OCI-LY1 (cell line): Measurements from ENCODE around the gene ST8SIA2.

Experiments used
- H2AFZ ChIP-seq: fragments of 200-600 bp; sonication (generic), shearing (Covaris generic); 2 replicates; pipeline ENCODE4 v1.6.0; 2014; ENCODE audit warnings: antibody characterized with exemption, mild to moderate bottlenecking, low read length
- H3F3A ChIP-seq: fragments of 200-600 bp; sonication (generic), shearing (Covaris generic); 2 replicates; pipeline ENCODE4 v1.6.0; 2014; ENCODE audit warnings: mild to moderate bottlenecking, antibody characterized with exemption, low read length, moderate library complexity; ENCODE audit not compliant: insufficient read depth
- H3K27ac ChIP-seq: fragments of 200-600 bp; sonication (generic); 2 replicates; pipeline ENCODE4 v1.5.1; 2014; ENCODE audit warnings: low read length, mixed run types, mild to moderate bottlenecking, low read depth; ENCODE audit not compliant: poor library complexity, severe bottlenecking
- H3K27me3 ChIP-seq: fragments of 200-600 bp; sonication (generic); 2 replicates; pipeline ENCODE4 v1.6.0; 2014; ENCODE audit warnings: antibody characterized with exemption, mild to moderate bottlenecking, low read length, moderate library complexity; ENCODE audit not compliant: insufficient read depth
- H3K36me3 ChIP-seq: fragments of 200-600 bp; sonication (generic); 2 replicates; pipeline ENCODE4 v1.6.1; 2014; ENCODE audit warnings: mild to moderate bottlenecking, antibody characterized with exemption, low read length, moderate library complexity, mixed read lengths; ENCODE audit not compliant: insufficient read depth
- H3K4me1 ChIP-seq: fragments of 200-600 bp; sonication (generic); 2 replicates; pipeline ENCODE4 v1.5.1; 2014; ENCODE audit warnings: mild to moderate bottlenecking, low read length, moderate library complexity; ENCODE audit not compliant: insufficient read depth, severe bottlenecking
- H3K4me2 ChIP-seq: fragments of 200-600 bp; sonication (generic), shearing (Covaris generic); 2 replicates; pipeline ENCODE4 v1.6.1; 2014; ENCODE audit warnings: low read length
- H3K4me3 ChIP-seq: fragments of 200-600 bp; sonication (generic); 2 replicates; pipeline ENCODE4 v1.5.1; 2014; ENCODE audit warnings: low read length, low read depth, mild to moderate bottlenecking, mixed read lengths; ENCODE audit not compliant: poor library complexity, severe bottlenecking
- H3K79me2 ChIP-seq: fragments of 200-600 bp; shearing (Covaris generic); 2 replicates; pipeline ENCODE4 v1.6.1; 2016; ENCODE audit warnings: mixed run types, low read length, mixed read lengths; ENCODE audit not compliant: insufficient read depth
- H3K9ac ChIP-seq: fragments of 200-600 bp; sonication (generic), shearing (Covaris generic); 2 replicates; pipeline ENCODE4 v1.6.1; 2014; ENCODE audit warnings: mild to moderate bottlenecking, low read length, mixed read lengths
- H3K9me2 ChIP-seq: fragments of 200-600 bp; sonication (generic), shearing (Covaris generic); 2 replicates; pipeline ENCODE4 v1.6.1; 2014; ENCODE audit warnings: low read depth, mild to moderate bottlenecking, low read length, mixed read lengths
- H3K9me3 ChIP-seq: fragments of 200-600 bp; shearing (Covaris generic); 2 replicates; pipeline ENCODE4 v1.6.1; 2014; ENCODE audit warnings: low read length, mixed read lengths
- H4K20me1 ChIP-seq: fragments of 200-600 bp; sonication (generic), shearing (Covaris generic); 2 replicates; pipeline ENCODE4 v1.6.0; 2016; ENCODE audit warnings: mild to moderate bottlenecking, low read length; ENCODE audit not compliant: insufficient read depth
- EZH2 ChIP-seq: fragments of 200-600 bp; sonication (generic), shearing (Covaris generic); IDR thresholded peaks from 2 replicates; pipeline ENCODE4 v1.8.0; 2017; ENCODE audit warnings: borderline replicate concordance, mixed run types, mild to moderate bottlenecking, antibody characterized with exemption, low read length, moderate library complexity, mixed read lengths
- TF ChIP-seq, protein P1 (sequence below): fragments of 200-600 bp; sonication (generic), shearing (Covaris generic); IDR thresholded peaks from 2 replicates; pipeline ENCODE4 v1.5.1; 2017; ENCODE audit warnings: mild to moderate bottlenecking, antibody characterized with exemption, low read length, moderate library complexity, mixed read lengths

The ST8SIA2 gene

DNA sequence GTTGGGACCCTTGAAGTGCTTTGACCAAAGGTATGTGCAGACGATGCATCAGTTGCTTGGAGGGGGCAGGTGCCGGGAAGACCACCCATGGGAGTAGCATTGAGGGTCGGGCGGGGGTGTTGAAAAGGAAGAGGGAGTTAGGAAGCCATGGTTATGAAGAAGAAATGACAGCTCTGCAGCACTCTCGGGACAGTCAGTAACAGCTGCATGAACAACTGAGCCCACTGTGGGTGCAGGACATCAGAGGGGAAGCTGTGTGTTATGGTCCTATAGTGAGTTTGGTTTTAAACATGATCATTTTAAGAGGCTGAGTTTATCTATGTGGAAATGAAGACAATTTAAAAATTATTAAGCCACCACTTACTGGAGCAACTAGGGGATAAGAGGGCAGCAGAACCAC is 17.6 kb downstream of the ST8SIA2 start:
- Histone ChIP-seq H3K9ac (no peak overlapping the region), H3F3A (no peaks in the 10 kb centered on the region), H3K9me2 (no peaks in the 10 kb centered on the region), H3K36me3 (no peaks in the 10 kb centered on the region), H3K27ac (no peak overlapping the region), H3K79me2 (no peaks in the 10 kb centered on the region), H3K4me2 (no peak overlapping the region), H3K27me3 (0 out of 2 replicates have a peak, but pooled peaks cover 9% of the 10 kb centered on the region), H2AFZ (no peak overlapping the region), H4K20me1 (no peaks in the 10 kb centered on the region), H3K4me3 (no peak overlapping the region), H3K9me3 (no peaks in the 10 kb centered on the region), H3K4me1 (no peaks in the 10 kb centered on the region)
- TF ChIP-seq EZH2, result no peak
- TF ChIP-seq, protein P1, sequence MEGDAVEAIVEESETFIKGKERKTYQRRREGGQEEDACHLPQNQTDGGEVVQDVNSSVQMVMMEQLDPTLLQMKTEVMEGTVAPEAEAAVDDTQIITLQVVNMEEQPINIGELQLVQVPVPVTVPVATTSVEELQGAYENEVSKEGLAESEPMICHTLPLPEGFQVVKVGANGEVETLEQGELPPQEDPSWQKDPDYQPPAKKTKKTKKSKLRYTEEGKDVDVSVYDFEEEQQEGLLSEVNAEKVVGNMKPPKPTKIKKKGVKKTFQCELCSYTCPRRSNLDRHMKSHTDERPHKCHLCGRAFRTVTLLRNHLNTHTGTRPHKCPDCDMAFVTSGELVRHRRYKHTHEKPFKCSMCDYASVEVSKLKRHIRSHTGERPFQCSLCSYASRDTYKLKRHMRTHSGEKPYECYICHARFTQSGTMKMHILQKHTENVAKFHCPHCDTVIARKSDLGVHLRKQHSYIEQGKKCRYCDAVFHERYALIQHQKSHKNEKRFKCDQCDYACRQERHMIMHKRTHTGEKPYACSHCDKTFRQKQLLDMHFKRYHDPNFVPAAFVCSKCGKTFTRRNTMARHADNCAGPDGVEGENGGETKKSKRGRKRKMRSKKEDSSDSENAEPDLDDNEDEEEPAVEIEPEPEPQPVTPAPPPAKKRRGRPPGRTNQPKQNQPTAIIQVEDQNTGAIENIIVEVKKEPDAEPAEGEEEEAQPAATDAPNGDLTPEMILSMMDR, result no peak

DNA sequence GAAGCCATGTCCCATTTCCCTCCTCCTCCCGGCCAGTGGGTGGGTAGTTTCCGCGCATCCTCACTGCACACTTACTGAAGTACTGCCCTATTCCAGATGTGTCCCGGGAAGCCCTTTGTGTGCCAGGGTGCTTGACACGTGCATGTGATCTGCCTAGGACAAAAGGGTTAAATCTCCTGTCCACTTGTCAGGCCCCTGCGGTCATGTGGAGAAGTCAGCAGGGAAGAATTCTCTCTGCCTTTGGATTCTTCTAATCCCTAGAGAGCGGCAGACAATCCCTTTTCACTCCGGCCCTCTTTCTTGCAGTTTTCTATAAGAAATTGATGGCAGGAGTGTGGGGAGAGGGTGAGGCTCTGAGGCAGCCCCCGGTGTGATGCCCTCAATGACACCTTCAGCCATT is 19.8 kb downstream of the ST8SIA2 start:
- Histone ChIP-seq H3K27me3 (0 out of 2 replicates have a peak, but pooled peaks cover 9% of the 10 kb centered on the region), H3K79me2 (no peaks in the 10 kb centered on the region), H3K9me3 (no peaks in the 10 kb centered on the region), H3K9ac (no peak overlapping the region), H3K27ac (no peak overlapping the region), H3K4me1 (no peaks in the 10 kb centered on the region), H3K9me2 (no peaks in the 10 kb centered on the region), H3K4me2 (no peak overlapping the region), H3K36me3 (no peaks in the 10 kb centered on the region), H3F3A (no peaks in the 10 kb centered on the region), H2AFZ (no peak overlapping the region), H3K4me3 (no peak overlapping the region), H4K20me1 (no peaks in the 10 kb centered on the region)
- TF ChIP-seq EZH2, result no peak
- TF ChIP-seq, protein P1, result no peak

DNA sequence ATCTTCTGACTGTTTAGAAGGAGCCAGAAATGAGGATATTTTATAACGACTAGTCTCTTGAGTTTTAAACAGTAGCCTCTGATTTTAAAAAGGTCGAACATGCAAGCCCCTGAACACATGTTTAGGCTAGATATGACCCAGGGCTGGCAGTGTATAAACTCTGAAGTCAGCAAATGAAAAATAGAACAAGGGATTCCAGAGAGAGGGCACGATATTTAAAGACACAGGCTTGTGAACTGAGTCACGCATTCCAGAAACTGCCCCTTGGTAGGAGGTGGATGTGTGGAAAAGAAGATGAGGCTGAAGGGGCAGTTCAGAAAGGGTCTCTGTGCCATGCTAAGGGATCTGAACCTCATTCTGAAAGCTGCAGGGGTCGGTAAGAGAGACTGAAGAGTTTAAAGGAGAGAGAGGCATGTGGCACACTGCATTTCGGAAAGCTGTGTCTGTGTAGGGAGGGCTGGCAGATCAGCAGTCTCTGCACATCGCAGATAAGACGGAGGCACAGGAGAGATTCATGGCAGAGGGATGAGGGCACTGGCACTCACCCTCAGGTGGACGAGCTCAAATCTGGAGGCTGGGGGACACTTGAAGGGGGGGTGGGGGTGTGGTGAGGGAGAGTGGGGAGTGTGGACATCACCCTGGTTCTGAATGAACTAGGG is 22.1 kb downstream of the ST8SIA2 start:
- H2AFZ ChIP-seq, result no peak overlapping the region
- H3K9me2 ChIP-seq, result no peaks in the 10 kb centered on the region
- no peaks in the 10 kb centered on the region for H3K9me3 ChIP-seq
- no peak for TF ChIP-seq EZH2
- TF ChIP-seq, protein P1, result no peak
- no peaks in the 10 kb centered on the region for H4K20me1 ChIP-seq
- no peaks in the 10 kb centered on the region for H3K4me1 ChIP-seq
- no peak overlapping the region for H3K4me2 ChIP-seq
- H3K4me3 ChIP-seq, result no peak overlapping the region
- no peaks in the 10 kb centered on the region for H3K79me2 ChIP-seq
- peaks cover 11% of the 10 kb centered on the region; the same call in 1 of the 2 replicates for H3K27me3 ChIP-seq
- no peak overlapping the region for H3K27ac ChIP-seq
- no peak overlapping the region for H3K9ac ChIP-seq
- H3F3A ChIP-seq, result no peaks in the 10 kb centered on the region
- no peaks in the 10 kb centered on the region for H3K36me3 ChIP-seq
